Measurements from ENCODE around the gene ISG20L2.

ISG20L2 gene

DNA sequence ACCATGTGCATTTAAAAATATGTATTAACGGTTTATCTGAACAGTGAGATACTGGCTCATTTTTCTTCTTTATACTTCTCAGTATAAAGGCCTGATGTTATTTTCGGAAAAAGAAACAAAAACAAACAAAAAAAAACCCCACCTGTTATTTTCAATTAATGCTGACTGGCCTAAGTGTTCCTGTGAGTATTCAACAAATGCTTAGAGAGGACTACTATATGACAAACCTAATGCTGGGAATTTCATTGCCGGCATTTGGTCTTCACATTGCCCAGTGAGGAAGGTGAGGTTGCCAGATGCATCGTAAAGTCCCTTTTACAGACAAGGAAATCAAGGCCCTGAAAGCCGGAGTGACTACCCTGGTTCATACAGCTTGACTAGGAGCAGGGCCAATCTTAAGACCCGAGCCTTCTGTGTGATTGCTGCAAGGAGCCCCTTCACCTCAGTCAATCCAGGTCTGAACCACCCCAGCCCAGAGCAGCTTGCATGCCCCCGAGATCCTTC lies 11.7 kb upstream of the ISG20L2 start:
- DNase-seq: peak; percentile 39

DNA sequence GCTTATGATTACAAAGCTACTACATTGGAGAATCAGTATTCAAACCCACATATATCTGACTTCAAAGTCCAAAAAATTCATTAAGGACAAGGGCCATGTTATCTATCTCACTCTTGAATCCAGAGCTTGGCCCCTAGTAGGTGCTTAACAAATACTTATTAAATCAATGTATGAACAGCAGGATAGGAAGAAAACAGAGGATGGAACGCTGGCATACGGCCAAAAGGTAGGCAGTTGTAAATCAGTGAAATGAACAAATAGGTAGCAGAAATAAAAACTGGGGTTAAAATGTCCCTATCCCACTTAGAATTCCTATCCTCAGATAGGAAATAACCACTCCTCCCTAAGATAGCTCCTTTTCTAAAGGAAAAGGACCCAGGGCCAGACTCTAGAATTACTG lies 10.3 kb upstream of the ISG20L2 start:
- no peak for DNase-seq

DNA sequence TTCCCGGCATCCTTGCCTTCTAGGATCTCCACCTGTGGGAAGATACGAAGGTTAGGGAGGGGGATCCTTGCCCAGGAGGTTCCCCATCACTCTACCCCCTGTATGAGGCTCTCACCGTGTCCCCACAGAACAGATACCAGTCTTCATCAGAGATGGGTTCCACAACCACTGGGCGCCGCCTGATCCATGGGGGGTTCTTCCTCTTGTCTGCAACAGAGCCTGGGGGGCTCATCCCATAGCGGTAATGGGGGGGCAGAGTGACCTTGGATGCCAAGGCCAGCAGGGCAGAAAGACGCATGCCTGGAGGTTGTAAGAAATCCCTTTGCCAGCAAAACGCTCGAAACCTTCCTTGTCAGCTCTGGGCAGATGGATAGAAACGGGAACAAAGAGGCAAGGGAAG lies 9.8 kb upstream of the ISG20L2 start:
- DNase-seq: no peak

DNA sequence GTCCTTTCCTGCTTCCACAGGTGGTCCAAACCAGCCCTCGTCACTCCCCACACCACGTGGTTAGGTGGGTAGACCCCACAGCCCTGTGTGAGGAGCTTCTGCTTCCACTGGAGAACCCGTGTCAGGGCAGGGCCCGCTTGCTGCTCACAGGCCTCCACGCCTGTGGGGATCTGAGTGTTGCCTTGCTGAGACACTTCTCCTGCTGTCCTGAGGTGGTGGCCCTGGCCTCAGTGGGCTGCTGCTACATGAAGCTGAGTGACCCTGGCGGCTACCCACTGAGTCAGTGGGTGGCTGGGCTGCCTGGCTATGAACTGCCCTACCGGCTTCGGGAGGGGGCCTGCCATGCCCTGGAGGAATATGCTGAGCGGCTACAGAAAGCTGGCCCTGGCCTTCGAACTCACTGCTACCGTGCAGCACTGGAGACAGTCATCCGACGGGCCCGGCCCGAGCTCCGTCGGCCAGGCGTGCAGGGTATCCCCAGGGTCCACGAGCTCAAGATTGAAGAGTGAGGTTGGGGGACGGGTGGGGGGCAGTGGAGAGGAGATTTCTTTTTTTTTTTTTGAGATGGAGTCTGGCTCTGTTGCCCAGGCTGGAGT lies 5.5 kb upstream of the ISG20L2 start:
- no peak for DNase-seq

DNA sequence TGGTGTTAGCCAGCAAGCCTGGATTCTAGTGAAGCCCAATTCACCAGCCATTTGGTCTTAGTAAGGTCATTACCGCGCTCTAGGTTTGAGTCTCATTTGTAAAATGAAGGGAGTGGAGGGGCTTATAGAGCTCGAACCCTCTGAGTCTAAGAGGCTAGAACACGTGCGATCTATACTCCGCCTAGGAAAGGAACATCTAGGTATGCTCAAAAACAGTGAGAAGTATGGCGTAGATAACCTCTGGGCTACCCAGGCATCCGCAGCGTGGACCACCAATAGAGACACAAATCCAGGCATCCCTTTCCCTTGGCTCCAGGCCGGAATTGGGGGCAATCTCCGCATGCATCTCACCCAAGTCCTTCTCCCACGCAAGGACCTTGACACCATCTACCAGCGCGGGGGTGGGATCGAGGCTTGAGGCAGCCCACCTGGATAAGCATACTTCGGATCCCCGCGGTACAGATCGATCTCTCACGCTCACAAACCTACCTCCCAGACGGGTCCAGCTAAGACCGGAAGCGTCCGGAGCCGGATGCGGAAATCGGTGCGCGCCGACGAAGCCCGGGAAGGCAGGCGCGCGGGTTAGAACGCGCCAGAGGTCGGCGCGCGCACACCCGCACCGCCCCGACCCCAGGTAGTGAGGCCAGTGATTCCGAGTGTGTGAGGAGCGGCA lies 504 bp downstream of the ISG20L2 start, which contains the start of gene METTL25B:
Gene METTL25B, plus strand, starts transcription at position 544 of the 673 bp plus-strand sequence. CDS start 636 bp downstream, outside the sequence.
- DNase-seq: peak; percentile 90

DNA sequence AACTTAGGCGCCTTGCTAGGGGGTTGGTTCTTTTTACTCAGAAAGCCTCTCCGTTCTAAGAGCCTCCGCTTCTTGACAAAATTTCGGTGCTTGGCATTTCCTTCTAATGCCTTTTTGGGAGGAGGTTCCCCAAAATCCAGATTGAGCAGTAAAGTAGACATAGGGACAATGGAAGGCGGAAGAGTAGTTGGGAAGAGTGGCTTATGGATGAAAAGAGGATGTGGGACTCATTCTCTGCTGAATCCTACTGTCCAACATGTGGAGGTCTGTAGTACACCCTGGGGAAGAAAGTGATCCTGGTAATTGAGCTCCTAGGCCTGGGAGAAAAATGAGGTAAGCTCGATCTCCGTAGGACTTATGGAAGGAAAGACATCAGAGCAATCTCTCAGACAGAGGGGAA lies 1.1 kb downstream of the ISG20L2 start:
- DNase-seq: no peak

DNA sequence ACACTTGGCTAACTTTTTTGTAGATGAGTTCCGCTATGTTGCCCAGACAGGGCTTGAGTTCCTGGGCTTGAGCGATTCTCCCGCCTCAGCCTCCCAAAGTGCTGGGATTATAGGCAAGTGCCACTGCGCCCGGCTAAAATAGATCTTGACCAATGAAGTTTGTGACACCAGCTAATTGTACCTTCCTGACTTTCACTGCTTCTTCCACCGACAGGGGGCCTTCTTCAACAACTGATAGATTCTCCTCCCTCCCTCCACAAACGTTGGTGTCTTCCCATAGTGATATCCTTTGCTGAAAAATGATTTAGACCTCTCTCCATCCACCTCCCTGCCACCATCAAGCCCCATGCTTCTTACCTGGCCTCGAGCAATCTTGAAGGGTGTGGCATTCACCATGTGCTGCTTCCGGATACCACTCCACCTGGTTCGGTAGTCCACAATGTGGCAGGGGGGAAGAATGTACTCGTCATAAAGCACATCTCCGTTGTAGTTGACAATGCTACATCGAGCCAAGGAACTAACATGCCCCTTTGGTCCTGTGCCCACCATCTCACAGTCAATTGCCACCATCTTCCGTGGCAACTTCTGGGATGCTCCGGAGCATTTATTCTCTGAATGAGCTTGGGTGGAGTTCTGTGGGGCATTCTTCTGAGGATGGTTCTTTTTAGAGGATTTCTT lies 1.9 kb downstream of the ISG20L2 start:
- peak; percentile 70 for DNase-seq

DNA sequence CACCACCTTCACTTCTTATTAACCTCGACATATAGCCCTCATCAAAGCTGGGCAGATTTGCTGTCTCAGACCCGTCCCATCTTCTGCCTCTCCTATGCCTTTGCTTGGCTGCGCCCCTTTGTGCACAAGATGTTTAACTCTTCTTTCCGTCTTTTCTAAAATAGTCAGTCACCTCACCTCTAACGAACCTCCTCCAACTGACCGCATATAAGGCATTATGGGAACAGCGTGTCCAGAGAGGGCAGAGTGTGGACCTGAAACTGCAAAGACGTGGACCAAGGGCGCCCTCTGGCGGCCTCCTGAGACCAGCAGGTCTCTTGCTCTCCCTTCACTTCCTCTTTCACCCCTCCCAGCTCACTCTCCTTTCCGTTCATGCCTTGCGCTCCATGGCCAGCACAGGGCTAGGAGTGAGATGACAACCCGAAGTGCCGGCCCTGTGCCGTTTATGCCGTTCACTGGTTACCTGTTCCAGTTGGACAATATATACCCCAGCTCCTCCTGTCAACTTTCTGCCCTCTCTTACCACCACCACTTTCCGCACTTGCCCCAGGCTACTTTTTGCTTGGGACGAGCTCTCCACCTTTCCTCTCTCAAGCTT lies 2.8 kb downstream of the ISG20L2 start:
- DNase-seq: peak; percentile 91

DNA sequence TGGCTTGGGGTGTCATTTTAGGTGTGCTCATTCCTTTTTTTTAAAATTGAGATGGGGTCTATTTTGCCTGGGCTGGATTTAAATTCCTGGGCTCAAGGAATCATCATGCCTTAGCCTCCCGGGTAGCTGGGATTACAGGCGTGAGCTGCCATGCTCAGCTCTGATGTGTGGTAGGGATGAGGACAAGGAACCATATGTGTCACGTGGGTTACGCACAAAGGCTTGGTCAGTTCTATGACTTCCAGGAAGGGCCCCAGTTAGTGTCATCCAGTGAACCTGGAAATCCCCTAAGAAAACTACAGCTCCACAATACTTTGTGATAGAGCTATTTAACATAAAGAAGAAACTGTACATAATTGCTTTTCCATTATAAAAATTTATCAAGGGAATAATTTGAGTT lies 7.0 kb downstream of the ISG20L2 start:
- peak; percentile 65 for DNase-seq

DNA sequence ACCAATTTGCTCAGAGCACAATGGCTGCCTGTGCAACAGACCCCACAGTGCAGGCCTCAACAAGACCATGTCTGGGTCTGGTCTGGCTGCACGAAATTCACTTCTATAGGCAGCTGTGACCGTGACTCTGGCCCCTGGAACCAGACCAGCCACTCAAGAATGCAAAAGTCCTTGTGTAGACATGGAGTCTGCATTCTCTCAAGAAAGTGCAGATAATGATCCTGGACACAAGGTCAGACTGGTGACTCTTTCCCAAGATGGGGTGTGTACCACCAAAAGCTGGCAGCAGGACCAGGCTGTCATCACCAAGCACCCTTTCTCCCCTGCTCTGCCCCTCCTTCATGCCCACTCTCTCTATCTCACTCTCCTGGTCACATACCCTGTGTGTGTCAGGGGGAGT lies 7.4 kb downstream of the ISG20L2 start:
- DNase-seq: no peak

DNA sequence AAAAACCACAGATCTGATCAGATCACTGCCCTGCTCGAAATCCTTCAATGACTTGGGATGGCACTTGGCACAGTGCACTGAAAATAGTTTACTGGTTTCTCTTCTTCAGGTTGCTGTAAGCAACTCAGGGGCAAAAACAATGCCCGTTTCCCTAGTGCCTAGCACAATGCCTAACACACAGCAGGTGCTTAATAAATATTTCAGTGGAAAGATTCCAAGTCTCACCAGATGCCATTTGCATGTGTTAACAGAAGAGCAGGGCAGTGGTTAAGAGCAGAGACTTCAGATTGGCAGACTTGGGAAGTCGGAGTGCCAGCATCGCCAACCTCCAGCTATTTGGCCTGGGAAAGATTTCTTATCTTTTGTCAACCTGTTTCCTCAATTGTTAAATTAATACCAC lies 11.2 kb downstream of the ISG20L2 start:
- DNase-seq: no peak

DNA sequence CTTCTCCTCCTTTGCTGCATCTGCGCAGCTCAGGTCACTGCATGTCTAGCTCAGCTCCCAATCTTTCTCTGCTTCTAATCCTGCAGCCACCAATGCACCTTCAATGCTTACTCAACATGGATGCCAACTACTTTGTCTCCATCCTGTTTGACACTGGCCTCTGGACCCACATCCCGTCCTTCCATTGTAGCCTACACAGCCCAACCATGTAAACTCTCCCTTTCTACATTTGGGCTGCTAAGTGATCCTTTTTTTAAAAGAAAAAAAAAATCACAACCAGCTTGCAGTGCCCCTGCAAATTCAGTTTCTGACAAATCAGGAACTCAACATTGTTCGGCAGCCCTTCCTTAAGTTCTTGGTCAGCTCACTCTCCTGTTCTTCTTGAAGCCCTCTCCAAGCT lies 13.7 kb downstream of the ISG20L2 start:
- DNase-seq: no peak

DNA sequence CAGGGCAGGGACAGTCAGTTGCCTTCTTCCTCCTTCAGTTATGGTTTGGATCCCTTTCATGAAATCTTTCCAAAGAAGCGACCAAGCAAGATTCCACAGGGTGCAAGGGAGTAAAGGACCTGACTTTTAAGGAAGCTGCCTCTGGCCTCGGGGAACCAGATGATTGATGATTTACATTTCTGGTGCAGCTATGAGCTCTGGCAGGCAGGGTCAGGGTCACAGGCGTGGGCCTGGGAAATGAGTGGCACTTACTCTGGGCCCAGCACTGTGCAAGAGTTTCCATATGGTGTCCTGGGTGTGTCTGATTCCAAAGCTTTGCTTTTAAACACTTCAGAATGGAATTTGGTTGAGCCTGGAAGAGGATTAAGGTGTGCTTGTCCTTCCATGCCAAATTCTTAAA lies 15.9 kb downstream of the ISG20L2 start:
- DNase-seq: no peak

DNA sequence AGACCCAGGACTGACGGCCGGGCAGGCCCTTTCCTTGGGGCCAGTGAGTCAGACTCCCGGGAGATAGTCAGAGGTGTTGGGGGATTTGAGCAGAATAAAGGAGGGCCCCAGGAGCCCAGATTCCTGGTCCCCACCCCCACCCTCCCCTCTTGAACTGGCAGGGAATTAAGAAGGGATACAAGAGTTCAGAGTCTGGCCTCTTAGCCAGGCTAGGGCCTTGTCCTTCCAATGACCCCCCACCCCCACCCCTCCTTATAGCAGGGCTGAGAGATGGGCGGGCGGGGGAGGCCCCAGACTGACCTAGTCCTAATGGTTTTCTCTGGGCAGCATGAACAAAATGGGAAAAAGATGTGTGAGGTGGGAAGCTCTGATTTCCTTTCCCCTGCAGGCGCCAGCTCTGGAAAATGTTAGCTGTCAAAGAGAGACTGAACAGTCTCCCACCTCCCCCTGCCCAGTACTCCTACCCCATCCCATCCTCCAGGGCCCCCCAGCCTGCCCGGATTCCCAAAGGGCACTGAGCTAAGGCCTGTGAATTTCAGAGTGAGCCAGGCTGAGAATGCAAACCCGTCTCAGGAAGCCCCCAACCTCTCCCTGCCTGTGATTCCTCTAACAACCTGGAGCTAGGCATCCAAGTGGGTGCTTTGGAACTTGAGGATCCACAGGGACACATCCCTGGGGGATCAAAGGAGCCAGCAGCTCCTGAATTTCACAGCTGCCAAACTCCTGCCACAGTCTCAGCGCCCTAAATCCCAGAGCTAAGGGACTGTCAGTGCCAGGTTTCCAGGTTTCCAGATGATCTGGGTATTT lies 17.4 kb downstream of the ISG20L2 start:
- no peak for DNase-seq

DNA sequence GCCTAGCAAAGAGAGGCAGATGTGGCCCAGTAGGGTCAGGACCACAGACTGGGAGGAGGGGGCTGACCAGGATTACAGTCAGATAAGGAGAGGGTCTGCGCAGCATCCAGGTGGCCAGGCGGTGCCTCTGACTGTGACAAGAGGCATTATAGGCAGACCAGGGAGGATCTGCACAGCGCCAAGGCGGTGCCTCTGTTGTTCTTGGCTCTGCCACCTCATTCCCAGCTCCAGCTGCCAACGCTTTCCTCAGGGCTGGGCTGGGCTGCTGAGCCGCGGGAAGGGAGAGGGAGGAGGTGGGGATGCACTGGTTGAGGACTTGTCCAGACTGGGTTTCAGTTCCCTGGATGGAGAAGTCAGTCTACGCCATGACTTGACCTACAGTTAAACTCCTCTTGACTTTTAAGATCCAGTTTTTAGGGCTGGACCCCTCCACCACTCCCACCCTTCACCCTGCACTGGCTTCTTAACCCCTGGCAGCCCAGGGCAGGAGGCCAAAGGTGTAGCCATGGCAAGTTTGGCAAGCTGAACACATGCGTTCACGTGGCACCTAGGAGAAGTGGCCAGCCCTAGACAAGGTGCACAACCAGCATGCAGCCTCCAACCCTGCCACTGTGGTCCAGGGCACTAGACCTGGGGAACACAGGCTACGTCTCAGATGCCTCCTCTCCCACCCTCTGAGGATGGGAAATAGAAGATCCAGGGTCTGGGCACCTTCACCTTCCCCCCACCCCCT lies 18.6 kb downstream of the ISG20L2 start:
- no peak for DNase-seq

DNA sequence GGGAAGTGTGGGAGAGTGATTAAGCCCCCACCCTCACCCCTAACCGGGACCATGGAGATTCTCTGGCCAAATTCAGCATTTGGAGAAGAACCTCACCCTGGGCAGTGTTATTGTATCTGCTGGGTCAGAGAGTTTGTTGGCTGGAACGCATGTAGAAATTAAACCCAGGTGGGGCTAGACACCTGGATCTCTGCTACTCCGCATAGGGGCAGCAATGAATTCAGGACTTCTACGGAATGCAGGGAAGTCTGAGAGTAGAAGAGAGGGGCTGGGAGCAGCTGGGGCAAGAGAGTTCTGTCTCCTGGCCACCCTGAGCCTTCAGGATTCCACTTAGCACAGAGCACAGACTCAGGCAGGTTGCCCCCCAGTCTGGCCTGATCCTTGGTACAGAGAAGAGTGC lies 19.5 kb downstream of the ISG20L2 start:
- no peak for DNase-seq

DNA sequence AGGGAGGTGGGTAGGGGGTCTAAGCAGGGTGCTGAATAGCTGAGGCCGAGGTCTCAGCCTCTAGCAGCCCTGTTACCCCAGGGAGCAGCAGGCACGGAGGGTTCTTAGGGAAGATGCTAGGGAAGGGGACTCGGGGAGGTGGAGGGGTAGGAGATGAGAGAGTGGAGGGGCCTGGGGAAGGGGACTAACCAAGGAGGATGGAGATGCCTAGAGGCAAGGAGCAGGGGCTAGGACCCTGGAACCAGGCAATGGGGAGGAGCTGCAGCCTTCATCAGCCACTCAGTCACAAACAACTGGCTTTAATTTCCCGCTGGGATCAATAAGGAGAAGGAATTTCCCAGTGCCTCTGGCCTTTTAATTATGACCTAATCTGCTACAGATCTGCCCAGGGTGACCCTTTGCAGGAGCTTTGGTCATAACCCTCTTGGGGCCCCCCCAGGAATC lies 20.3 kb downstream of the ISG20L2 start:
- DNase-seq: no peak

DNA sequence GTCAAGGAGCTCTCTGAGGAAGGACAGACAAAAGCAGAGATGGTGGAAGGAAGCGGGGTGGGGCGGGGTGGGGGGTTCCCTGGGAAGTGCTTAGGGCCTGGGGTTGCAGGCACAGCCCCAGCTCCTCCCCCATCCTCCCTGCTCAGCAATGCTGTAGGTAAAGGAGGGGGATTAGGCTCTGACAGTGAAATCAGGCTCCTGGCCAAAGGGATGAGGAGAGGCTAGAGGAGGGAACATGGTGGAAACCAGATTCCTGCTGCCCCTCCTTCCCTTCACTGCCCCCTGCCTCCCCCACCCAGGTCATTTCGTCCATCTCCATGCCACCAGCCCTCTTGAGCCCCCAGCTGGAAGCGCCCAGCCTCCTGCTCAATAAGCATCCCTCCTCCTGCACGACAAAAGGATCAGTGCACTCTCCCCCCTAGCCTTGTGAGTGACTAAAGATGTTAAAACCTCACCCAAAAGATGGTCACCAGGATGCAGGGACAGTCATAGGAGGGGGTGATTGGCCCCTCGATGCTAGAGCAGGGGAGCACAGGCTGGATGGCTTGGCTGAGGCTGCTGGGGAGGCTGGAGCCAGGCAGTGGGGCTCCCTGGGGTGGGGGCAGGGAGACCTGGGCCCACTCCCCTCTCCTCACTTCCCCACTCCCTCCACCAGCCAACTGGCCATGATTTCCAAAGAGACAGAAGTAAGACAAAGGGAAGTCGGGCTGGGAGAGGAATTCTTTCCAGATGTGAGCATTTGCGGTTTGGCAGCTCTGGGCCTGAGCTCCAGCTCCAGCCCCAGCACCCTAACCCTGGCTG lies 20.9 kb downstream of the ISG20L2 start:
- DNase-seq: no peak

DNA sequence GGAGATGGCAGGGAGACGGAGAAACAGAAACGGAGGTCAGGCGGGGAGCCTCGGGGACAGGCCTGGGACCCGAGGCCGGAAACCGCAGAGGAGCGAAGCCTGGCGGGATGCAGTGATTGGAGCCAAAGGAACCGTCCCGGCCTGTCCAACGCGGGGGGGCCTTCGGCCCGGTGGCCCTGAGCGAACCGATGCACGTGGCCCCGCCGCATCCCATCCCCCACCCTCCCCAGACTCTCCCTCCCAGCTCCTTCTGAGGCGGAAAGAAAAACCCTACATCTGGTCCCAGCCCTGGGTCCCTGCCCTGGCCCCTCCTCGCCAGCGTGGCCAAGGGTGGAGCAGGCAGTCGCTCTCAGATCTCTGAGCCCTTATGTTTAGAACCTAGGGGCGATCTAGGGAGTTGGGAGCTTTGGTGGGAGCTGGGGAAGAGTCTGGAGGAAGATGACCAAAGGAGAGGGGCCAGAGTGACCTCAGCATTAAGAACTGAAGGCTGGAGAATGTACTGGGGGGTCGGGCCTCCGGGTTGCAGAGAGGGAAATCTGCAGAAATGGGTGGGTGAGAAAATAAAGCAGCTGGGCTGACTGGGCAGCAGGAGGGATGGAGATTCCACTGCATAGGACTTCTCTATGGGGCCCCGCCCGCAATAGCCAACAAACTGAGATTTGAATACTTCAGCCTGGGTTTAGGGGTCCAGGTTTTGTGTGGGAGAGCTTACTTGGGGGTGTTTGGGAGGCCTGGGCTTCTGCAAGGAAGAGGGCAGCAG lies 21.7 kb downstream of the ISG20L2 start:
- no peak for DNase-seq

DNA sequence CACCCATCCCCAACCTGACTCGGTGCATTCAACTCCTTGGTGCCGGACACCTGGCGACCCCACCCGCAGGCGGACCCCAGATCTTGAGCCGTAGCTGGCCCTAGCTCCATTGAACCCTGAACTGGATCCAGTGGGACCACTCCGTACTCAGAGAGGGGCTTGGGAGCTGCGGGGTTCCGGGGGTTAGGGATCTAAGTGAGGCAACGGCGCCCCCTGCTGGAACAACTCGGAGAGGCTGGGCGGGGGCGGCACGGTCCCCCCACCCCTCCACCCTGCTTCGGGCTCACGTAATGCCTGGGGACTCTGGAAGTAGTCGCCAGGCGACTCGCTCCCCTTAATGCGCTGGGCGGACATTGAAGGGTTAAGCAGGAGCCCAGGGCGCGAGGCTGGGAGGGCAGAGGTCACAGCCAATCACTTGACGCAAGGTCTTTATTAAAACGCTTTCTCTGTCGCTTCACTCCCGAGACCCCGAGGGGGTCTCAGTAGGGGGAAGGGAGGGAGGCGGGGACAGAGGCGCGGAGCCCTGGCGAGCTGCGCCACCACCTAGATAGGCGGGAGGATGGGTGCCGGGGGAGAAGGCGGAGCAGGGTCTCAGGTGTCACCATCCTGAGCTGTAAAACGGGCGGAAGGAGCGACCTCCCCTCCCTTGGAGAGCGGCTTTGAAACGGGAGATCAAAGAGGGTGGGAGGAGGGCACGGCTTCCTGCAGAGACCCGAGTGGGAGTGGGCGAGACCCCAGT lies 22.5 kb downstream of the ISG20L2 start:
- DNase-seq: peak; percentile 65
